Body of pancreas (tissue), 4 donors: ENCODE results near the gene SMARCA2. TPM values are rescaled to one million over a fixed set of nuclear protein-coding genes. Genes with fewer than 3 reads are reported as not detected.
"Not testable (repeated sequence)": the region's sequence is repeated elsewhere in the genome, so short reads cannot be mapped to it uniquely, and the experiment has no call there.

Source experiments
- ATAC-seq: fragments of 150-250 bp; one replicate; pipeline ENCODE4 v1.9.1; 2016
- DNase-seq, 4 donors: peaks; one replicate each; pipeline ENCODE4 v3.0.0-alpha.2; 2019
- H3K27ac ChIP-seq, 4 donors: fragments of 200-600 bp; sonication (generic); 1 replicate in 3 of 4; 2 replicates in 1 of 4; pipeline versions ENCODE4 v1.5.1 to v1.6.1; 2016 to 2019; ENCODE audit warnings: mild to moderate bottlenecking in 1 of 4, mixed read lengths in 1 of 4, moderate library complexity in 1 of 4
- H3K27me3 ChIP-seq, 2 donors: fragments of 200-600 bp; sonication (generic); one replicate each; pipeline ENCODE4 v1.6.0; 2016; ENCODE audit warnings: mild to moderate bottlenecking in 1 of 2
- H3K36me3 ChIP-seq, 2 donors: fragments of 200-600 bp; sonication (generic); replicated peaks in 1 of 2; 2 replicates each; pipeline ENCODE4 v1.5.1; 2016; ENCODE audit warnings: low read depth in 2 of 2; ENCODE audit not compliant: insufficient read depth in 1 of 2
- H3K4me1 ChIP-seq: fragments of 200-600 bp; sonication (generic); one replicate; pipeline ENCODE4 v1.6.0; 2016
- H3K4me3 ChIP-seq, 2 donors: fragments of 200-600 bp; sonication (generic); 1 replicate in 1 of 2; 2 replicates in 1 of 2; pipeline ENCODE4 v1.5.1; 2016 to 2019
- H3K9me3 ChIP-seq, 3 donors: fragments of 200-600 bp; sonication (generic); 1 replicate in 2 of 3; 2 replicates in 1 of 3; pipeline ENCODE4 v1.5.1; 2016
- POLR2A ChIP-seq, 3 donors: fragments of 450-650 bp; IDR thresholded peaks; one replicate each; pipeline ENCODE4 v1.6.1; 2016; ENCODE audit warnings: antibody characterized with exemption in 3 of 3, mild to moderate bottlenecking in 2 of 3
- WGBS, 2 donors: methylation state at CpG; one replicate each; pipeline ENCODE4 v1.1.5; 2017; 5-methylcytosine and 5-hydroxymethylcytosine counted together
- intact Hi-C: fragments of 100-400 bp; cut with DNase I; formaldehyde crosslinking; loops from one replicate; pipeline ENCODE4 v1.15.1; 2023
- total RNA-seq, 2 donors: library from RNA; depleted of rRNA; stranded (reverse); fragments of >200 nt; gene quantifications; one replicate each; pipeline ENCODE4 v1.1.0, GENCODE V29; 2016
- TF ChIP-seq, protein P1 (sequence below), 7 experiments: fragments of 450-650 bp in 4 of 7; fragments of 200-600 bp in 3 of 7; sonication (generic) in 3 of 7; IDR thresholded peaks; one replicate each; pipeline ENCODE4 v1.5.1; 2016 to 2019; ENCODE audit warnings: antibody characterized with exemption in 7 of 7

SMARCA2 gene
- total RNA-seq, 2 donors from 2014 or later: 83.8 to 117 TPM

DNA sequence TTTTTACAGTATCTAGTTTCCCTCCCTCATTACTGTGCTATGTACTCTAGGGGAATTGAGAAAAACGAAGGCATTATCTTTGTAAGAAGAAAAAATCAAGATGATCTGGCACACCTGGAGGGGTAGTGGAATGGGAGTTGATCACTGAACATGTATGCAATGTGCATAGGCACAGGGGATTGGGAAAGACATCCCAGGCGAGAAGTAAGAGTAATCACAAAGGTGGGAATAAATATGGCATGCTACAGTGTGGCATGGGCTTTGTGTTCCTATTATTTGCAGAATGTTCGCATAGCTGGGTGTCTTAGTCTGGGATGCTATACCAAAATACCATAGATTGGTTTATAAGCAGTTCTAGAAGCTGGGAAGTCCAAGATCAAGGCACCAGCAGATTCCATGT, 130.6 kb downstream of the SMARCA2 start:
- WGBS, 2 donors: 78 to 82% methylated on average over 3 of the region's 3 CpGs

DNA sequence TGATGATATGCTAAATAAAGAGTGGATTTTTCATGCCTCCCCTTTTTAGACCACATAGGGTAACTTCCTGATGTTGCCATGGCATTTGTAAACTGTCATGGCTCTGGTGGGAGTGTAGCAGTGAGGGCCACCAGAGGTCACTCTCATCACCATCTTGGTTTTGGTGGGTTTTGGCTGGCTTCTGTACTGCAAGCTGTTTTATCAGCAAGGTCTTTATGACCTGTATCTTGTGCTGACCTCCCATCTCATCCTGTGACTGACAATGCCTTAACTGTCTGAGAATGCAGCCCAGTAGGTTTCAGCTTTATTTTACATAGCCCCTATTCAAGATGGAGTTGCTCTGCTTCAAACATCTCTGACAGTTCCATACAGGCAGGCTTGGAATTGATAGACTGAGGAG, 131.6 kb downstream of the SMARCA2 start:
- H3K27me3 ChIP-seq, H3K27ac ChIP-seq, ATAC-seq, intact Hi-C loops, H3K36me3 ChIP-seq, H3K4me3 ChIP-seq, H3K9me3 ChIP-seq, DNase-seq, H3K4me1 ChIP-seq: not testable (repeated sequence)
- TF ChIP-seq, protein P1, sequence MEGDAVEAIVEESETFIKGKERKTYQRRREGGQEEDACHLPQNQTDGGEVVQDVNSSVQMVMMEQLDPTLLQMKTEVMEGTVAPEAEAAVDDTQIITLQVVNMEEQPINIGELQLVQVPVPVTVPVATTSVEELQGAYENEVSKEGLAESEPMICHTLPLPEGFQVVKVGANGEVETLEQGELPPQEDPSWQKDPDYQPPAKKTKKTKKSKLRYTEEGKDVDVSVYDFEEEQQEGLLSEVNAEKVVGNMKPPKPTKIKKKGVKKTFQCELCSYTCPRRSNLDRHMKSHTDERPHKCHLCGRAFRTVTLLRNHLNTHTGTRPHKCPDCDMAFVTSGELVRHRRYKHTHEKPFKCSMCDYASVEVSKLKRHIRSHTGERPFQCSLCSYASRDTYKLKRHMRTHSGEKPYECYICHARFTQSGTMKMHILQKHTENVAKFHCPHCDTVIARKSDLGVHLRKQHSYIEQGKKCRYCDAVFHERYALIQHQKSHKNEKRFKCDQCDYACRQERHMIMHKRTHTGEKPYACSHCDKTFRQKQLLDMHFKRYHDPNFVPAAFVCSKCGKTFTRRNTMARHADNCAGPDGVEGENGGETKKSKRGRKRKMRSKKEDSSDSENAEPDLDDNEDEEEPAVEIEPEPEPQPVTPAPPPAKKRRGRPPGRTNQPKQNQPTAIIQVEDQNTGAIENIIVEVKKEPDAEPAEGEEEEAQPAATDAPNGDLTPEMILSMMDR (IDR thresholded peaks at IDR 0.05): peak in 2 of 7 experiments; percentile 26 to 29

More for the DNA sequence above, 130.6 kb downstream of the SMARCA2 start:
- no peaks in the 10 kb centered on the region for H3K4me1 ChIP-seq
- DNase-seq (no peak), ATAC-seq (no peak)
- H3K36me3 ChIP-seq: no peaks in the 10 kb centered on the region
- intact Hi-C loops: no loop called here
- H3K4me3 ChIP-seq: no peak overlapping the region
- H3K27me3 ChIP-seq: no peaks in the 10 kb centered on the region
- TF ChIP-seq, protein P1 (IDR thresholded peaks at IDR 0.05): no peak
- no peak for TF ChIP-seq POLR2A (IDR thresholded peaks at IDR 0.05)
- H3K9me3 ChIP-seq: no peaks in the 10 kb centered on the region
- H3K27ac ChIP-seq: no peak overlapping the region

DNA sequence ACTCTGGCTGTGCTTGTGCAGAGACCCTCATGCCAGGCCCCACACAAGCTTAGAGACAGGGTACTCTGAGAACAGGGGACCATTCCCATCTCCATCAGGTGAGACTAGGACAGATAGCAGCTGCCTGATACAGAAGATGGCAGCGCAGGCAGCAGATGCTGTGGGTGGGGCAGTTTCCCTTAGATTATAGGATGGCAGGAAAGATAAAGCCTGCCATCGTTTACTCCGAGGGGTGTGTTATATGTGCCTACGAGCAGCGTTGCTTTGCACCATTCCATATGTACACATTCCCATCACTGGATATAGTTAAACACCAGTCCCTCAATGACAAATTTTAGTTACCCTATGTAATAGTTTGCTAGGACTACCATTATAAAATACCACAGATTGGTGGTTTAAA, 135.2 kb downstream of the SMARCA2 start:
- intact Hi-C loops: no loop called here
- no peaks in the 10 kb centered on the region for H3K4me1 ChIP-seq
- WGBS, 2 donors: 87 to 89% methylated on average over 5 of the region's 5 CpGs
- no peak for TF ChIP-seq POLR2A (IDR thresholded peaks at IDR 0.05)
- TF ChIP-seq, protein P1 (IDR thresholded peaks at IDR 0.05): no peak
- no peaks in the 10 kb centered on the region for H3K36me3 ChIP-seq
- no peak overlapping the region for H3K27ac ChIP-seq
- H3K4me3 ChIP-seq: no peak overlapping the region
- DNase-seq (no peak), ATAC-seq (no peak)
- no peaks in the 10 kb centered on the region for H3K27me3 ChIP-seq
- H3K9me3 ChIP-seq: no peaks in the 10 kb centered on the region

DNA sequence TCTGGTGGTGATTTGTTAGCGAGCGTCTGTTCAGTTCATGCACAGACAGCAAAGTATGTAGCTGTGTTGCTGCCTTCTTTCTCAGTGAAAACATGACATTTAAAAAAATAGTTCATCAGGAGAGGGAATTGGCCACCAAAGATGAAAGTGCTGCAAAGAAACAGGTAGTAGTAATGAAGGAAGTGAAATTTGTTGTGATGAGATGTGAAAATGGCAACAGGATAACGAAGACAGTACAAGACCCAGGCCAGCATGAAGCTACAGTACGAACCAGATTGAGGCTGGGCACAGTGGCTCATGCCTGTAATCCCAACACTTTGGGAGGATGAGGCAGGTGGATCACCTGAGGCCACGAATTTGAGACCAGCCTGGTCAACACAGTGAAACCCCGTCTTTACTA, 136.0 kb downstream of the SMARCA2 start:
- TF ChIP-seq, protein P1 (IDR thresholded peaks at IDR 0.05): no peak
- no peak for TF ChIP-seq POLR2A (IDR thresholded peaks at IDR 0.05)
- 77 to 80% methylated on average over 6 of the region's 6 CpGs for WGBS, 2 donors
- H3K9me3 ChIP-seq: no peaks in the 10 kb centered on the region
- H3K36me3 ChIP-seq: no peaks in the 10 kb centered on the region
- intact Hi-C loops: no loop called here
- ATAC-seq (no peak), DNase-seq (no peak)
- H3K27ac ChIP-seq: no peak overlapping the region
- H3K4me3 ChIP-seq: no peak overlapping the region
- H3K27me3 ChIP-seq: no peaks in the 10 kb centered on the region
- H3K4me1 ChIP-seq: no peaks in the 10 kb centered on the region

DNA sequence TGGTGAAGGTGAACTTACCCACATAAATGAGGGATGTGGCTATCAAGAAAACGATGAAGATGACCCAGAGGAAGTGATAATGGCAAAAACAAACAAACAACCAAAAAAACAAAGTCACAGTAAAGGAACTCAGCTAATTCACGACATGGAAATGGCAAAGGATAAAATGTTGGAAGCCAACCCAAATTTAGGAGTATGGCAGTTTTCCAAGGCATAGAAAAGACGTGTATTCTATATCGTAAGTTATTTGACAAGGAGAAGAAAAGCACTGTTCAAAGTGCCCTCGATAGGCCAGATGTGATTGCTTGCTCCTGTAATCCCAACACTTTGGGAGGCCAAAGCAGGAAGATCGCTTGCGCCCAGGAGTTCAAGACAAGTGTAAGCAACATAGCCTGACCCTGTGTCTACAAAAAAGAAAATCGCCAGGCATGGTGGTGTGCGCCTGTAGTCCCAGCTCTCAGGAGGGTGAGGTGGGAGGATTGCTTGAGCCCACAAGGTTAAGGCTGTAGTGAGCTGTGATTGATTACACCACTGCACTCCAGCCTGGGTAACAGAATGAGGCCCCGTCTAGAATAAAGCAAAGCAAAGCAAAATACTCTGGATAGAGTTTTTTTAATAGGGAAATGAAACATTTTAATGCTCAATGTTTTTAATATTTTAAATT, 138.0 kb downstream of the SMARCA2 start:
- no peak overlapping the region for H3K27ac ChIP-seq
- no peaks in the 10 kb centered on the region for H3K9me3 ChIP-seq
- ATAC-seq: no peak
- no peak for TF ChIP-seq POLR2A (IDR thresholded peaks at IDR 0.05)
- H3K4me1 ChIP-seq: peaks cover 7% of the 10 kb centered on the region
- DNase-seq: no peak
- no peaks in the 10 kb centered on the region for H3K36me3 ChIP-seq
- intact Hi-C loops: no loop called here
- H3K27me3 ChIP-seq: no peaks in the 10 kb centered on the region
- H3K4me3 ChIP-seq: no peak overlapping the region
- WGBS, 2 donors: 73 to 74% methylated on average over 10 of the region's 10 CpGs
